H1 (cell line): ENCODE results near the gene MDFI. TPM values are rescaled to one million over a fixed set of nuclear protein-coding genes. Genes with fewer than 3 reads are reported as not detected.

Experiments used
- BCL11A ChIP-seq, 2 experiments: IDR thresholded peaks; one replicate each; pipeline ENCODE4 v1.6.1; 2011; ENCODE audit warnings: low read depth in 2 of 2, low read length in 2 of 2, mild to moderate bottlenecking in 2 of 2
- CBX5 ChIP-seq: fragments of 300-800, 300-1000 bp; sonication (generic); IDR thresholded peaks from 2 replicates; pipeline ENCODE4 v1.7.1; 2016; ENCODE audit warnings: antibody characterized with exemption, low read length, low read depth
- CBX8 ChIP-seq: fragments of 300-800, 300-1000 bp; sonication (generic); IDR thresholded peaks from 2 replicates; pipeline ENCODE4 v1.7.1; 2016; ENCODE audit warnings: low read depth, low read length, borderline replicate concordance
- CHD2 ChIP-seq: IDR thresholded peaks from 2 replicates; pipeline ENCODE4 v1.6.1; 2012; ENCODE audit warnings: low read length, improper control_type of control experiment
- GABPA ChIP-seq: IDR thresholded peaks from 2 replicates; pipeline ENCODE4 v1.6.1; 2011; ENCODE audit warnings: mild to moderate bottlenecking, low read length, moderate library complexity, borderline replicate concordance; ENCODE audit not compliant: insufficient read depth
- GTF2F1 ChIP-seq: IDR thresholded peaks from 2 replicates; pipeline ENCODE4 v1.6.1; 2012; ENCODE audit warnings: low read depth, low read length, improper control_type of control experiment, borderline replicate concordance
- NRF1 ChIP-seq: IDR thresholded peaks from 2 replicates; pipeline ENCODE4 v1.6.1; 2011; ENCODE audit warnings: mild to moderate bottlenecking, low read depth, low read length, improper control_type of control experiment
- RAD21 ChIP-seq, 2 experiments: IDR thresholded peaks in 1 of 2; conservative IDR thresholded peaks in 1 of 2; 2 replicates each; pipeline ENCODE4 v1.6.1; 2011; ENCODE audit warnings: low read depth in 2 of 2, low read length in 2 of 2, improper control_type of control experiment in 1 of 2, inconsistent platforms in 1 of 2, mild to moderate bottlenecking in 1 of 2, moderate library complexity in 1 of 2
- SIN3A ChIP-seq, 2 experiments: IDR thresholded peaks in 1 of 2; conservative IDR thresholded peaks in 1 of 2; 2 replicates each; pipeline ENCODE4 v1.6.1; 2011 to 2012; ENCODE audit warnings: low read length in 2 of 2, improper control_type of control experiment in 1 of 2, low read depth in 1 of 2, mild to moderate bottlenecking in 1 of 2
- SUZ12 ChIP-seq: fragments of 200-600 bp; sonication (generic); IDR thresholded peaks from 2 replicates; pipeline ENCODE4 v1.6.1; 2012; ENCODE audit warnings: mild to moderate bottlenecking, inconsistent platforms, low read length, moderate library complexity, mixed read lengths
- polyA plus RNA-seq, 7 experiments: library from polyadenylated mRNA; depleted of rRNA in 3 of 7; stranded (reverse) in 5 of 7; unstranded in 2 of 7; fragments of >200 nt in 5 of 7; fragments of 200-250 nt in 2 of 7; gene quantifications; 1 replicate in 5 of 7; 2 replicates in 1 of 7; 4 replicates in 1 of 7; pipeline versions ENCODE4 v1.2.1 to v1.2.3, GENCODE V29; 2011 to 2013; ENCODE audit warnings: missing spikeins in 2 of 7, mixed read lengths in 2 of 7
- total RNA-seq: library from RNA; stranded (reverse); fragmentation: NEBNext Ultra II Directional; extraction: Animal tissue kit (Norgen Biotek cat#: 25700); gene quantifications from 2 replicates; pipeline ENCODE4 v1.2.1, GENCODE V29; 2021
- TF ChIP-seq, protein P1 (sequence below): IDR thresholded peaks from 2 replicates; pipeline ENCODE4 v1.6.1; 2012; ENCODE audit warnings: low read length, inconsistent platforms

The MDFI gene
- total and polyA plus RNA-seq, 2 of the 8 experiments (the other 6 are each of a cell fraction or from before 2014, with no cell fraction given): 41.0 to 65.6 TPM

DNA sequence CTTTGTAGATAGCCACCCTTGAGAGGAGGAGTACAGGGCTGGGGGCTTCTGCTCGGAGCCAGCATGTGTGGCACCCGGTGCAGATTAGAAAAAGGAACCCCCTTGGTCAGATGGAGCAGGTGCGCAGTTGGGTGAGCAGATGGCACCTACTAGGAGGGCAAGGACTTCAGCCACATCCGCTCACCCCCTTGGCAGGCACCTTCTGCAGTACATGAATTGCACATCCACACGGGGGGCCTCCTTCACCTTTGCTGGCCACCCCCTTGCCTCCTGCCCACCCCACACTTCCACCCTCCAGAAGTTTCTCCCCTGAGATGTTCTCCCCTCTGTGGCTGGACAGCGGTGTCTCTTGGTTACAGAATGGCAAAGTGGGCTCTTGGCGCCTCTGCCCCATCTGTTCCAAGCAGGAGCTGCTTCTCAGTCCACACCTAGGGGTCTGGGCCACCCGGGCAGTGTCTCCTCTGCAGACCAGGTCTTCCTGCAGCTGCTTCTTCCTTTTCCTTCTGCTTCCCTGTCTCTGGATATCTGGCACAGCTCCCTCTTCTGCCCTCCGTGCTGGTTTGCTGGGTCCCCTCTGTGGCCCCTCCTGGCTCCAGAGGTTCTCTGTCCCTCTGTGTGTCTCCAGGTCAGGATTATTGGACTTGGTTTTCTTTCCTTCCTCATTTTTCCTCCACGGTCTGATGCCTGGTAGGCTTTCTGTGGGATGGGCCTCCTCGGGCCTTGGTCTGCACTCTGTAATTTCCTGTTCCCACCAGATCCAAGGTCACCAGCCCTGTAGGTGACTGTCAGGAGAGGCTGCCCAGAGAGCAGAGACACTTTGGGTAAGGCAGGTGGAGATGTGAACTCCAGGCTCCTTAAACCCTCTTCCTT, 4.1 kb downstream of the MDFI start (continued):
- no peak for TF ChIP-seq GABPA
- no peak for TF ChIP-seq NRF1
- TF ChIP-seq RAD21 (IDR thresholded peaks at IDR 0.05 in 1 of 2, conservative IDR thresholded peaks at IDR 0.05 in 1 of 2; ENCODE audit: low read depth in 2 of 2, low read length in 2 of 2): no peak
- TF ChIP-seq BCL11A (IDR thresholded peaks at IDR 0.05; ENCODE audit: low read depth in 2 of 2, low read length in 2 of 2): no peak
- no peak for TF ChIP-seq CBX8
- no peak for TF ChIP-seq SUZ12
- TF ChIP-seq CBX5: no peak
- TF ChIP-seq, protein P1, sequence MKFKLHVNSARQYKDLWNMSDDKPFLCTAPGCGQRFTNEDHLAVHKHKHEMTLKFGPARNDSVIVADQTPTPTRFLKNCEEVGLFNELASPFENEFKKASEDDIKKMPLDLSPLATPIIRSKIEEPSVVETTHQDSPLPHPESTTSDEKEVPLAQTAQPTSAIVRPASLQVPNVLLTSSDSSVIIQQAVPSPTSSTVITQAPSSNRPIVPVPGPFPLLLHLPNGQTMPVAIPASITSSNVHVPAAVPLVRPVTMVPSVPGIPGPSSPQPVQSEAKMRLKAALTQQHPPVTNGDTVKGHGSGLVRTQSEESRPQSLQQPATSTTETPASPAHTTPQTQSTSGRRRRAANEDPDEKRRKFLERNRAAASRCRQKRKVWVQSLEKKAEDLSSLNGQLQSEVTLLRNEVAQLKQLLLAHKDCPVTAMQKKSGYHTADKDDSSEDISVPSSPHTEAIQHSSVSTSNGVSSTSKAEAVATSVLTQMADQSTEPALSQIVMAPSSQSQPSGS: no peak
- TF ChIP-seq SIN3A (conservative IDR thresholded peaks at IDR 0.05 in 1 of 2, IDR thresholded peaks at IDR 0.05 in 1 of 2; ENCODE audit: low read depth in 1 of 2, low read length in 2 of 2): no peak
- TF ChIP-seq CHD2: no peak
- no peak for TF ChIP-seq GTF2F1
- TF ChIP-seq, all 59 proteins: peak for 0
